ENCODE measurements around the gene RNF220. TPM values are rescaled to one million over a fixed set of nuclear protein-coding genes. Genes with fewer than 3 reads are reported as not detected.

The RNF220 gene
- total RNA-seq, 1 experiment from 2014 or later, result 66.6 TPM

GRCh38 chr1:44547361-44547760 lies 142.3 kb downstream of the RNF220 start:
- no peak overlapping the region for H2AFZ ChIP-seq (ENCODE audit: low read length)
- intact Hi-C loops (cut with micrococcal nuclease), result no loop called here
- H3K4me3 ChIP-seq (ENCODE audit: low read length), result no peak overlapping the region
- ChIA-PET POLR2A (ENCODE audit: unreplicated experiment) (no interaction called here), CTCF (interaction anchor here (0.5 kb wide), 1 partner anchor 170 kb away, joined by 3 read pairs; no protein-coding TSS in a partner anchor)
- DNase-seq (no peak), ATAC-seq (no peak)
- H3K4me1 ChIP-seq (ENCODE audit: insufficient read depth, low read length), result peaks cover 11% of the 10 kb centered on the region
- no peak for TF ChIP-seq EZH2phosphoT487 (IDR thresholded peaks at IDR 0.05; ENCODE audit: borderline replicate concordance, low read length)
- TF ChIP-seq EZH2 (IDR thresholded peaks at IDR 0.05; ENCODE audit: low read length, unreplicated experiment), result no peak
- no peak for TF ChIP-seq CTCF (conservative IDR thresholded peaks at IDR 0.05; ENCODE audit: low read depth, low read length)
- no peaks in the 10 kb centered on the region for H3K27me3 ChIP-seq (ENCODE audit: low read length)
- H3K4me2 ChIP-seq (ENCODE audit: low read length), result no peak overlapping the region
- H3K9me2 ChIP-seq (replicated peaks; ENCODE audit: low read length), result peaks cover 4% of the 10 kb centered on the region; the same call in 1 of the 2 replicates
- H3K9ac ChIP-seq (ENCODE audit: low read length), result no peak overlapping the region
- BruUV-seq (replicated peaks), result no TSS peak
- no peaks in the 10 kb centered on the region for H3K79me2 ChIP-seq (ENCODE audit: low read length)
- no peaks in the 10 kb centered on the region for H3F3A ChIP-seq (ENCODE audit: low read length, unreplicated experiment)
- no peak overlapping the region for H3K27ac ChIP-seq (ENCODE audit: low read length)
- no peaks in the 10 kb centered on the region for H3K36me3 ChIP-seq (ENCODE audit: low read depth, low read length)
- no peaks in the 10 kb centered on the region for H3K9me3 ChIP-seq (ENCODE audit: low read length)
- no peaks in the 10 kb centered on the region for H4K20me1 ChIP-seq (ENCODE audit: low read length)

GRCh38 chr1:44547837-44548236 lies 142.8 kb downstream of the RNF220 start:
- ATAC-seq (no peak), DNase-seq (no peak)
- no peaks in the 10 kb centered on the region for H3K27me3 ChIP-seq (ENCODE audit: low read length)
- no peaks in the 10 kb centered on the region for H3F3A ChIP-seq (ENCODE audit: low read length, unreplicated experiment)
- H3K9me3 ChIP-seq (ENCODE audit: low read length), result no peaks in the 10 kb centered on the region
- ChIA-PET POLR2A (ENCODE audit: unreplicated experiment) (no interaction called here), CTCF (interaction anchor here (0.5 kb wide), 1 partner anchor 169 kb away, joined by 3 read pairs; no protein-coding TSS in a partner anchor)
- no peak overlapping the region for H3K9ac ChIP-seq (ENCODE audit: low read length)
- H3K4me1 ChIP-seq (ENCODE audit: insufficient read depth, low read length), result peaks cover 14% of the 10 kb centered on the region
- H3K36me3 ChIP-seq (ENCODE audit: low read depth, low read length), result no peaks in the 10 kb centered on the region
- peaks cover 4% of the 10 kb centered on the region; the same call in 1 of the 2 replicates for H3K9me2 ChIP-seq (replicated peaks; ENCODE audit: low read length)
- no peak overlapping the region for H3K27ac ChIP-seq (ENCODE audit: low read length)
- no TSS peak for BruUV-seq (replicated peaks)
- no peak overlapping the region for H3K4me3 ChIP-seq (ENCODE audit: low read length)
- H2AFZ ChIP-seq (ENCODE audit: low read length), result no peak overlapping the region
- intact Hi-C loops (cut with micrococcal nuclease), result no loop called here
- TF ChIP-seq EZH2phosphoT487 (IDR thresholded peaks at IDR 0.05; ENCODE audit: borderline replicate concordance, low read length), result no peak
- TF ChIP-seq CTCF (conservative IDR thresholded peaks at IDR 0.05; ENCODE audit: low read depth, low read length), result no peak
- no peak for TF ChIP-seq EZH2 (IDR thresholded peaks at IDR 0.05; ENCODE audit: low read length, unreplicated experiment)
- H3K4me2 ChIP-seq (ENCODE audit: low read length), result no peak overlapping the region
- H4K20me1 ChIP-seq (ENCODE audit: low read length), result no peaks in the 10 kb centered on the region
- no peaks in the 10 kb centered on the region for H3K79me2 ChIP-seq (ENCODE audit: low read length)

GRCh38 chr1:44549510-44549909 lies 144.5 kb downstream of the RNF220 start:
- no peak overlapping the region for H2AFZ ChIP-seq (ENCODE audit: low read length)
- no peaks in the 10 kb centered on the region for H4K20me1 ChIP-seq (ENCODE audit: low read length)
- no peak for DNase-seq
- H3K4me2 ChIP-seq (ENCODE audit: low read length), result no peak overlapping the region
- POLR2A ChIA-PET (ENCODE audit: unreplicated experiment), result no interaction called here
- no TSS peak for BruUV-seq (replicated peaks)
- ATAC-seq, result no peak
- H3K9me3 ChIP-seq (ENCODE audit: low read length), result no peaks in the 10 kb centered on the region
- no peaks in the 10 kb centered on the region for H3K79me2 ChIP-seq (ENCODE audit: low read length)
- H3K36me3 ChIP-seq (ENCODE audit: low read depth, low read length), result no peaks in the 10 kb centered on the region
- TF ChIP-seq EZH2phosphoT487 (IDR thresholded peaks at IDR 0.05; ENCODE audit: borderline replicate concordance, low read length), result no peak
- peaks cover 30% of the 10 kb centered on the region for H3K4me1 ChIP-seq (ENCODE audit: insufficient read depth, low read length)
- no peaks in the 10 kb centered on the region for H3K27me3 ChIP-seq (ENCODE audit: low read length)
- no peaks in the 10 kb centered on the region for H3F3A ChIP-seq (ENCODE audit: low read length, unreplicated experiment)
- peaks cover 4% of the 10 kb centered on the region; the same call in 1 of the 2 replicates for H3K9me2 ChIP-seq (replicated peaks; ENCODE audit: low read length)
- H3K27ac ChIP-seq (ENCODE audit: low read length), result no peak overlapping the region
- H3K9ac ChIP-seq (ENCODE audit: low read length), result no peak overlapping the region
- CTCF ChIA-PET, result no interaction called here
- no peak overlapping the region for H3K4me3 ChIP-seq (ENCODE audit: low read length)
- intact Hi-C loops (cut with micrococcal nuclease), result no loop called here
